NCI-H2081 treated with DMSO at 0.1 percent for 48 hours (cell line): ENCODE data around the gene RPL22L1.
"Not testable (repeated sequence)": the region's sequence is repeated elsewhere in the genome, so short reads cannot be mapped to it uniquely, and the experiment has no call there.

Experiments used
- DNase-seq: peaks from one replicate; lab custom pipeline; 2025; lab: John Stamatoyannopoulos, UW

The RPL22L1 gene

GRCh38 chr3:170878688-170879087 lies 8.7 kb upstream of the RPL22L1 start:
- not testable (repeated sequence) for DNase-seq

GRCh38 chr3:170877311-170877710 lies 7.3 kb upstream of the RPL22L1 start:
- DNase-seq = not testable (repeated sequence)

GRCh38 chr3:170876537-170876936 lies 6.5 kb upstream of the RPL22L1 start:
- no peak for DNase-seq

GRCh38 chr3:170869239-170869590 lies 780 bp downstream of the RPL22L1 start:
- no peak for DNase-seq

GRCh38 chr3:170868577-170869238 lies 1.3 kb downstream of the RPL22L1 start:
- DNase-seq = no peak

GRCh38 chr3:170867143-170867937 lies 2.7 kb downstream of the RPL22L1 start:
- DNase-seq = no peak

GRCh38 chr3:170866499-170866898 lies 3.5 kb downstream of the RPL22L1 start:
- no peak for DNase-seq

- no peak for DNase-seq
Observed at GRCh38 chr3:170865209-170866094, 4.5 kb downstream of the RPL22L1 start.

- no peak for DNase-seq
Observed at GRCh38 chr3:170864525-170865208, 5.3 kb downstream of the RPL22L1 start.

GRCh38 chr3:170863816-170864215 lies 6.2 kb downstream of the RPL22L1 start:
- DNase-seq = no peak

GRCh38 chr3:170862618-170863374 lies 7.2 kb downstream of the RPL22L1 start:
- no peak for DNase-seq

GRCh38 chr3:170858599-170858998 lies 11.4 kb downstream of the RPL22L1 start:
- no peak for DNase-seq

GRCh38 chr3:170852324-170852723 lies 17.7 kb downstream of the RPL22L1 start:
- no peak for DNase-seq

GRCh38 chr3:170848292-170848917 lies 21.6 kb downstream of the RPL22L1 start:
- no peak for DNase-seq

GRCh38 chr3:170844377-170844776 lies 25.6 kb downstream of the RPL22L1 start:
- DNase-seq = no peak

GRCh38 chr3:170840291-170840859 lies 29.6 kb downstream of the RPL22L1 start:
- no peak for DNase-seq

- DNase-seq = no peak
Observed at GRCh38 chr3:170839518-170840100, 30.4 kb downstream of the RPL22L1 start.

- DNase-seq = no peak
Observed at GRCh38 chr3:170836491-170836890, 33.5 kb downstream of the RPL22L1 start.

GRCh38 chr3:170835336-170835735 lies 34.7 kb downstream of the RPL22L1 start:
- no peak for DNase-seq

GRCh38 chr3:170830580-170830979 lies 39.4 kb downstream of the RPL22L1 start:
- no peak for DNase-seq
